Neural cell (in vitro differentiated cells): ENCODE data around the gene NADK.

Experiments
- EP300 ChIP-seq: fragments of 450-650 bp; conservative IDR thresholded peaks from 2 replicates; pipeline ENCODE4 v1.6.1; 2014; ENCODE audit warnings: antibody characterized with exemption, mild to moderate bottlenecking, moderate library complexity; ENCODE audit not compliant: poor library complexity, severe bottlenecking
- MXI1 ChIP-seq: fragments of 450-650 bp; conservative IDR thresholded peaks from 2 replicates; pipeline ENCODE4 v1.6.1; 2014; ENCODE audit warnings: antibody characterized with exemption, mild to moderate bottlenecking; ENCODE audit not compliant: poor library complexity, severe bottlenecking
- POLR2AphosphoS5 ChIP-seq: IDR thresholded peaks from 2 replicates; pipeline ENCODE4 v1.6.1; 2012
- TF ChIP-seq, protein P1 (sequence below): fragments of 450-650 bp; IDR thresholded peaks from 2 replicates; pipeline ENCODE4 v1.5.1; 2014; ENCODE audit warnings: antibody characterized with exemption, mild to moderate bottlenecking, moderate library complexity; ENCODE audit not compliant: poor library complexity, severe bottlenecking

DNA sequence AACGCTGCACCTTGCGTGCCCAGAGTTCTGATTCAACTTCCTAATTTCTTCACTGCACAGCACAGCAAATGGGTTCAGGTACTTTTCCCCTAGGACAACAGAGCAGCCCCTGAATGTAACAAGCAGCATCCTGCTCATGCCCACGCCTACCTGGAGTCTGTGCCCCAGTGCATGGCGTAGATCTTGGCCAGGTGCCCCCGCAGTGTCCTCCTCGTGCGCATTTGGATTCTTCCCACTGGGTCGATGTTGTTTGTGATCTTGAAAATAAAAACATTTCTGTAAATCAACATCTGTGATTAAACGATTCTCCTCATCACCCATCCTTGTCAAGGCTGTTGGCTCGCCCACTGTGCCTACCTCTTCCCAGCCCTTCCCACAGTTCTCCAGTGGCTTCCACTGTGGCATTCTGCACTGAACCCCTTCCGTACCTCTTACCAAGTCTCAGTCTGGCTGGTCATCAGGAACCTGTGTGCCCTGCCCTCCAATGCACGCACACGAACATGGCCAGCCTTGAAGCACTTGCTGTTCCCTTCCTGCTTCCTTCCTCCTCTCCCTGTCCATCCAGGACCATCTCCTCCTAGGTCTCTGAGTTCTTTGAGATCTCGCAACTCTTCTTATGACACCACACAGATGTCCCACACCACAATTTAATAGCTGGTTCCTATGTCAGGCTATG is 37.5 kb upstream of the NADK start:
- TF ChIP-seq, protein P1, sequence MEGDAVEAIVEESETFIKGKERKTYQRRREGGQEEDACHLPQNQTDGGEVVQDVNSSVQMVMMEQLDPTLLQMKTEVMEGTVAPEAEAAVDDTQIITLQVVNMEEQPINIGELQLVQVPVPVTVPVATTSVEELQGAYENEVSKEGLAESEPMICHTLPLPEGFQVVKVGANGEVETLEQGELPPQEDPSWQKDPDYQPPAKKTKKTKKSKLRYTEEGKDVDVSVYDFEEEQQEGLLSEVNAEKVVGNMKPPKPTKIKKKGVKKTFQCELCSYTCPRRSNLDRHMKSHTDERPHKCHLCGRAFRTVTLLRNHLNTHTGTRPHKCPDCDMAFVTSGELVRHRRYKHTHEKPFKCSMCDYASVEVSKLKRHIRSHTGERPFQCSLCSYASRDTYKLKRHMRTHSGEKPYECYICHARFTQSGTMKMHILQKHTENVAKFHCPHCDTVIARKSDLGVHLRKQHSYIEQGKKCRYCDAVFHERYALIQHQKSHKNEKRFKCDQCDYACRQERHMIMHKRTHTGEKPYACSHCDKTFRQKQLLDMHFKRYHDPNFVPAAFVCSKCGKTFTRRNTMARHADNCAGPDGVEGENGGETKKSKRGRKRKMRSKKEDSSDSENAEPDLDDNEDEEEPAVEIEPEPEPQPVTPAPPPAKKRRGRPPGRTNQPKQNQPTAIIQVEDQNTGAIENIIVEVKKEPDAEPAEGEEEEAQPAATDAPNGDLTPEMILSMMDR, result no peak
- TF ChIP-seq POLR2AphosphoS5 (no peak), MXI1 (no peak), EP300 (no peak)
